Measurements from ENCODE around the gene MTG1. TPM values are rescaled to one million over a fixed set of nuclear protein-coding genes. Genes with fewer than 3 reads are reported as not detected.

Gene MTG1
- total RNA-seq, 4 donors from 2014 or later, result 26.5 to 139 (median 47.0) TPM

GRCh38 chr10:133359972-133360610, 33.9 kb upstream of the MTG1 start:
- Histone ChIP-seq H3K36me3 (peaks cover 0 to 16% (median 6%) of the 10 kb centered on the region in 4 donors), H3K9me3 (no peaks in the 10 kb centered on the region), H3K4me1 (peaks cover 5 to 41% (median 25%) of the 10 kb centered on the region in 4 donors), H3K27me3 (no peaks in the 10 kb centered on the region), H3K27ac (peak overlapping the region; percentile 29 to 81 (median 38)), H3K4me3 (no peak overlapping the region)
- TF ChIP-seq POLR2AphosphoS5 (IDR thresholded peaks at IDR 0.05), result no peak
- TF ChIP-seq POLR2A (IDR thresholded peaks at IDR 0.05), result no peak
- no peak for TF ChIP-seq EP300 (IDR thresholded peaks at IDR 0.05; ENCODE audit: low read depth)
- TF ChIP-seq CTCF (IDR thresholded peaks at IDR 0.05), result no peak
- in situ Hi-C loops (cut with MboI; ENCODE audit: low pct_ligation_motif_present in 1 of 4, low pct_unique_long_range_greater_than_20kb in 1 of 4, low sequenced_read_pairs in 3 of 4) (no loop called here), intact Hi-C loops (cut with DNase I; ENCODE audit: low total_unique reads) (no loop called here)
- 53% methylated on average over 17 of the region's 17 CpGs; no CpG with 5 or more reads in 1 of the 2 donors for WGBS, 2 donors (ENCODE audit: low coverage in 1 of 2)
- DNase-seq, result no peak

- in situ Hi-C loops (cut with MboI; ENCODE audit: low pct_ligation_motif_present in 1 of 4, low pct_unique_long_range_greater_than_20kb in 1 of 4, low sequenced_read_pairs in 3 of 4), result no loop called here
These were observed 32.7 kb upstream of the MTG1 start for GRCh38 chr10:133361227-133361626.

GRCh38 chr10:133361773-133362441, 32.0 kb upstream of the MTG1 start:
- in situ Hi-C loops (cut with MboI; ENCODE audit: low pct_ligation_motif_present in 1 of 4, low pct_unique_long_range_greater_than_20kb in 1 of 4, low sequenced_read_pairs in 3 of 4) (no loop called here), intact Hi-C loops (cut with DNase I; ENCODE audit: low total_unique reads) (no loop called here)
- 75 to 81% methylated on average over 17 to 18 of the region's 18 CpGs for WGBS, 2 donors (ENCODE audit: low coverage in 1 of 2)
- Histone ChIP-seq H3K9me3 (no peaks in the 10 kb centered on the region), H3K4me3 (no peak overlapping the region), H3K27ac (no peak overlapping the region), H3K4me1 (peaks cover 5 to 41% (median 19%) of the 10 kb centered on the region in 4 donors), H3K27me3 (no peaks in the 10 kb centered on the region), H3K36me3 (peaks cover 0 to 29% (median 8%) of the 10 kb centered on the region in 4 donors)
- no peak for DNase-seq
- TF ChIP-seq CTCF (IDR thresholded peaks at IDR 0.05) (no peak), POLR2AphosphoS5 (IDR thresholded peaks at IDR 0.05) (no peak), POLR2A (IDR thresholded peaks at IDR 0.05) (no peak), EP300 (IDR thresholded peaks at IDR 0.05; ENCODE audit: low read depth) (no peak)

More at GRCh38 chr10:133361227-133361626, 32.7 kb upstream of the MTG1 start:
- intact Hi-C loops (cut with DNase I; ENCODE audit: low total_unique reads), result no loop called here
- H3K9me3 ChIP-seq, result no peaks in the 10 kb centered on the region
- TF ChIP-seq POLR2A (IDR thresholded peaks at IDR 0.05), result no peak
- TF ChIP-seq CTCF (IDR thresholded peaks at IDR 0.05), result no peak
- no peak for TF ChIP-seq EP300 (IDR thresholded peaks at IDR 0.05; ENCODE audit: low read depth)
- TF ChIP-seq POLR2AphosphoS5 (IDR thresholded peaks at IDR 0.05), result no peak
- DNase-seq, result no peak
- H3K4me1 ChIP-seq, result peaks cover 5 to 46% (median 25%) of the 10 kb centered on the region in 4 donors
- H3K36me3 ChIP-seq, result peaks cover 0 to 22% (median 6%) of the 10 kb centered on the region in 4 donors
- no peak overlapping the region for H3K27ac ChIP-seq
- no peaks in the 10 kb centered on the region for H3K27me3 ChIP-seq
- WGBS, 2 donors (ENCODE audit: low coverage in 1 of 2), result 95 to 100% methylated on average over 2 to 5 of the region's 5 CpGs
- no peak overlapping the region for H3K4me3 ChIP-seq

GRCh38 chr10:133362846-133363245, 31.1 kb upstream of the MTG1 start:
- intact Hi-C loops (cut with DNase I; ENCODE audit: low total_unique reads), result no loop called here
- no peak overlapping the region for H3K27ac ChIP-seq

More at GRCh38 chr10:133362846-133363245, 31.1 kb upstream of the MTG1 start:
- Histone ChIP-seq H3K4me3 (no peak overlapping the region), H3K9me3 (no peaks in the 10 kb centered on the region), H3K27me3 (no peaks in the 10 kb centered on the region), H3K36me3 (peaks cover 0 to 32% (median 9%) of the 10 kb centered on the region in 4 donors), H3K4me1 (peaks cover 5 to 32% (median 10%) of the 10 kb centered on the region in 4 donors)
- in situ Hi-C loops (cut with MboI; ENCODE audit: low pct_ligation_motif_present in 1 of 4, low pct_unique_long_range_greater_than_20kb in 1 of 4, low sequenced_read_pairs in 3 of 4), result no loop called here
- WGBS, 2 donors (ENCODE audit: low coverage in 1 of 2), result 93 to 100% methylated on average over 3 to 13 of the region's 13 CpGs
- no peak for TF ChIP-seq EP300 (IDR thresholded peaks at IDR 0.05; ENCODE audit: low read depth)
- DNase-seq, result no peak
